Stimulated activated CD4-positive, alpha-beta T cell treated with anti-CD3 and anti-CD28 coated beads, Interleukin-12 subunit alpha, Interleukin-12 subunit beta, amount 100 ng/mL, for 48 hours (primary cell): ENCODE data around the gene NCOA6.

Source experiments
- DNase-seq, 3 donors: peaks; one replicate each; pipeline ENCODE4 v3.0.0-alpha.2; 2020; ENCODE audit warnings: low read depth in 2 of 3, low spot score in 1 of 3

NCOA6 gene

GRCh38 chr20:34776177-34776576 is 49.3 kb downstream of the NCOA6 start:
- DNase-seq, result no peak

GRCh38 chr20:34774886-34775285 is 50.6 kb downstream of the NCOA6 start:
- DNase-seq, result no peak

DNA sequence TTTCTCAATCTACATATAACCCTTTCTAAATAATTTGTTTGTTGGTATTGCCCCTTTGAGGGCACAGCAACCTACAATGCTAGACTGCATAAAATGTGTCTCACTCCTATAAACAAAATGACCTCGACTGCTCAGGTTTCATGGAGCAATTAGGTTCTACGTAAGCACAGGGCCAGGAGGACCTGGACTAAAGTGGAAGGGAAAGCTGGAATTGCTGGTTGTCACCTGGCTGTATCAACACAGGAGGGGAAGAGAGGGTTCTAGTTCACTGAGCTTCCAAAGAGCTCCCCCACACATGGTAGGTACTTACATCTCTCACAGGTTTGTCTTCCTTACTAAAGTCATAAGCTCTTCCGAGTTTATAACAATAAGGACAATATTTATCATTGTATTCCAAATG is 51.0 kb downstream of the NCOA6 start:
- DNase-seq, result no peak

DNA sequence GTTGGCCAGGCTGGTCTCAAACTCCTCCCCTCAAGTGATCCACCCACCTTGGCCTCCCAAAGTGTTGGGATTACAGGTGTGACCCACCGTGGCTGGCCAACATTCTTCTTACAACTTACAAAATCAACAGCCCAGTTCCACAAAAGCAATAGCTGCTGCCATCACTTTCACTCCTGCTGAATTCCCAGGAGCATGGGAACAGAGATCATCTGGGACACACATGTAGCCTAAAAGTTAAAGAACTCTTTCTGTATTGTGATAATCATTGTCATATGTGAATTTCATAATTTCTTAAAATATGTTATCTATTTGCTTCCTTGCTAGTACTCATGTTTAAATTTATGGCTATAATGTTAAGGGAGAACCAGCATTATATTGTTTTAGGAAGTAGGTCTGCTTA is 51.7 kb downstream of the NCOA6 start:
- DNase-seq, result no peak

DNA sequence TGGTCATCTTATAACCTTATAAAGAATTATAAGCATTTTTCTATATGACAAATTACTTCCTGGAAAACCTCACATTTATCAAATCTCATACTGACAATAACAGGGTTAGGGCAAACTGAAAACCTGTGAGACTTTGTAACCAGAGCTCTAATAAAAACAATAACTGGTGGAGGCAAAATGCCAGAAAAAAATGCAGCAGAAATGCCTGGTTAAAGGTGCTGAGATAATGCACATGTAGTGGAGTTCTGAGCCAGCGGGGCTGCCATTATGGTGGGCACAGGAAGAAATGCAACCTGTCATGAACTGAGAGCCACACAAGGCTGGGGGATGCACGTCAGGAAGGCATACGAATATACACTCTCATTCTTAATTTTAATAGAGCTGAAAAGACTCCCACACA is 53.0 kb downstream of the NCOA6 start:
- no peak for DNase-seq

GRCh38 chr20:34771680-34772081 is 53.8 kb downstream of the NCOA6 start:
- DNase-seq, result no peak

DNA sequence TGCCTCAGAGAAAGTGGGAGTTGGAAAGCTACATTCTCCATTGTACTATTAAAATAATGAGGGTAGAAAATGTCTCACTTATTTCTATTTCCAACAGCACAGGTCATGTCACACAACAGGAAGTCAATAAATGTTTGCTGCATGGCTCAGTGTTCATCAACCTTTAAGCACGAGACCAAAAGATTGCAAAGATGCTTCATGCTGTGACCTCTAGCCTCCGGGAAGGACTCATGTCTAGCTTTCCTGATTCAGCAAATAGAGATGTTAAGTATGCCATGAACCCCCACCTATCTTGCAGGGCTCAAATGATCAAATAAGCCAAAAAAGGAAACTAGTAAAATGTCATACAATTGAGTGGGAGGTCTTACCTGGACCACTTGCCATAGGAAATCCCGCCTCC is 57.4 kb downstream of the NCOA6 start:
- no peak for DNase-seq

DNA sequence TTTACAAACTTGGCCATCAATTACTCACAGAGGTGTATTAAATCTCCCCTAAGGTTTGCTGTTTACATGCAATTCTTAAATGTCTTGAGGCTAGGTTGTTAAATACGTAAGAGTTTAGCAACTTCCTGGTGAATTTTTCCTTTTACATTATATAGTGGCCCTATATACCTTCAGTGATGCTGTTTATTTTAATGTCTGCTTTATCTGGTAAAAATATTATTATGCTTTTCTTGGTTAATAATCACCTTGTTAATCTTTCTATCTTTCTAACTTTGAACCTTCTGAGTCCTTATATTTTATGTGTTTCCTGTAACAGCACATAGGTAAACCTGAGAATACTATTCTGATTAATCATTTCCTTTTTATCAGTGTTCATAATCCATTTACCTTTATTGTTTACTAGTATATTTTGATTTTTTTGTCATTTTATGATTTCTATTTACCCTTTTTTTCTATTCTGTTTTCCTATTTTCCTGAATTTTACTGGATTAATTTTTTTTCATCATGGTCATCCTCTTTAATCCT is 63.4 kb downstream of the NCOA6 start:
- DNase-seq, result no peak

GRCh38 chr20:34755367-34755766 is 70.1 kb downstream of the NCOA6 start:
- no peak for DNase-seq

- DNase-seq, result no peak
Observed at GRCh38 chr20:34754611-34755010, 70.8 kb downstream of the NCOA6 start.

- DNase-seq, result no peak
Observed at GRCh38 chr20:34753706-34754461, 71.6 kb downstream of the NCOA6 start.

GRCh38 chr20:34751453-34751852 is 74.0 kb downstream of the NCOA6 start:
- DNase-seq, result no peak

DNA sequence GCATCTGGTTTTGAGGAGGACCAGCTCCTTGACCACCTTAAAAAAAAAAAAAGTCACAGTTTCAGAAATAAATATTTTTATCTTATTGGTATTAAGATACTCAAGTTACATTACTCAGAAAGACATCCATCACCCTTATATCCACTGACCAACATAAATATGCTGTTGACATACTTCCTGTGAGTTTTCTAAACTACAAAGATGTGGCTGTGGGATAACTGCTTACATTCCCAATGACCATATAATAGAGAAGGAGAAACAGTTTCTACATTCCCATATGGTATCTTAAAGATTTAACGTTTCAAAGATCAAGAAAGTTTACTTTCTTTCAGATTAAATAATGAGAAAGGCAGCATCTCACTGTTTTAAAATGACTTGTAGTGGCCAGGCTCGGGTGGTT is 75.0 kb downstream of the NCOA6 start:
- DNase-seq, result no peak

DNA sequence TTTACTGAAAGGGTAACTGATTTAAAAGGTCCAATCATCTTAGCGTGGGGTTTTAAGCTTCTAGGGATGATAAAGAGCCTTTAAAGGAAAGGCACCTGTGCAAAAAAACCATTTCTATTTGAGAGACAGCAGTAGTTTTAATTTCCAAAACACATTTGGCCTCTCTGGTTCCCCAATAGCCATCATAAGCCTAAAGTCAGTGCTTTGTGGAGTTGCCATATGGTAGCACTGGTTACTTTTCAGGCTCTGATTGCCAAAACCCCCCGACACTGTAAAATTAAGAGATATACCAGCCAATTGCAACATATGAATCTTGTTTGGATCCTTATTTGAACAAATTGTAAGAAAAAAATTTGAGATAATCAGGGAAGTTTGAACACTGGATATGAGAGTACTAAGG is 76.7 kb downstream of the NCOA6 start:
- DNase-seq, result no peak

DNA sequence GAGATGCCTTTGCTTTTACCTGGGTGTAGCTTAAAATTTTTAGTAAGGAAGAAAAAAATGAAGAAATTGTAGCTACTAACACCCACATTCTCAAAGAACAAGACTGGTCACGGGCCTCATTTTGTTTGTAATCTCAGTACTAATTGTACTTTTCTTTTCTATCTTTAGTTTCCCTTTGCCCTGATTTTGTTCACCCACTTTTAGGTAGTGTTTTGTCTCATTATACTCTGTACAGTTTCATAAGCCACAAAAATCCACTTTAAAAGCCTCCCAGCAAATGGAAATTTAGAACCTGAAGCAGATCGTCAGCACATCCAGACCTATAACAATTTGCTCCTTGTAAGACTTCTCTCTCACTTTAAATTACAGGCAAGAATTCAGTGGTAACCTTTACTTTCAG is 78.0 kb downstream of the NCOA6 start:
- no peak for DNase-seq

- no peak for DNase-seq
Observed at GRCh38 chr20:34746674-34747073, 78.8 kb downstream of the NCOA6 start.

- DNase-seq, result no peak
Observed at GRCh38 chr20:34744847-34745246, 80.6 kb downstream of the NCOA6 start.

GRCh38 chr20:34744340-34744739 is 81.1 kb downstream of the NCOA6 start:
- no peak for DNase-seq

GRCh38 chr20:34743039-34743438 is 82.4 kb downstream of the NCOA6 start:
- no peak for DNase-seq

GRCh38 chr20:34736106-34736735 is 89.2 kb downstream of the NCOA6 start:
- no peak for DNase-seq

DNA sequence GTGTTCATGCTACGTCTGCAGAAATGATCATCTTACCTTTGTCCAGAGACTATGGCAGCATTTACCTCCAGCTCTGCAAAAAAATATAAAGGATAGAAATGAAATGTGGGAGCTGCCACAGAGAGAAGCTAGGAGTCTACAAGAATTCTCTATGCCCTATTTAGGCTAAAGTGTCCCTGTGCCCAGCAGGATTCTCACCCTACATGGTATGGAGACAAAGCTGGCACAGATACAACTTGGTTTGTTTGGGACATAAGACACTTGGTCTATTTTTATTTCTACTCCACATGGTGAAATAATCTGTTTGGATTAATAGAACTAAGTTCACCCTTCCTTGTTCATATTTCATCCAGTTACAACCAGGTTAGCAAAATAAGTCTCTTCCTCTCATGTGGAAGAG is 92.9 kb downstream of the NCOA6 start:
- no peak for DNase-seq

- no peak for DNase-seq
Observed at GRCh38 chr20:34729416-34729815, 96.0 kb downstream of the NCOA6 start.

- no peak for DNase-seq
Observed at GRCh38 chr20:34724172-34724571, 101.3 kb downstream of the NCOA6 start.
